SK-N-SH (cell line): ENCODE results near the gene PDE4D. TPM values are rescaled to one million over a fixed set of nuclear protein-coding genes. Genes with fewer than 3 reads are reported as not detected.

Source experiments
- CTCF ChIA-PET: fragments of 300-600, 350-600 bp; formaldehyde crosslinking; extraction: SDS; loops from one replicate; lab custom pipeline; 2021; lab: Yijun Ruan, JAX
- POLR2A ChIA-PET: fragments of 350-600 bp; sonication (Branson Sonifier 250); formaldehyde crosslinking; extraction: SDS; loops from one replicate; lab custom pipeline; 2020; ENCODE audit warnings: antibody characterized with exemption, inconsistent platforms; lab: Yijun Ruan, JAX
- DNase-seq: peaks from one replicate; pipeline ENCODE4 v3.0.0; 2012
- H2AFZ ChIP-seq: fragments of 200-600 bp; sonication (generic); 2 replicates; pipeline ENCODE4 v1.8.1; 2016; ENCODE audit warnings: antibody characterized with exemption, mild to moderate bottlenecking, low read depth
- H3F3A ChIP-seq: fragments of 200-600 bp; sonication (generic); replicated peaks from 2 replicates; pipeline ENCODE3; 2016; ENCODE audit warnings: antibody characterized with exemption, mild to moderate bottlenecking; ENCODE audit not compliant: insufficient read depth
- H3K27ac ChIP-seq, 2 experiments: fragments of 200-500 bp in 1 of 2; fragments of 200-600 bp in 1 of 2; sonication (Bioruptor generic) in 1 of 2; sonication (generic), shearing (Covaris generic) in 1 of 2; 2 replicates each; pipeline versions ENCODE4 v1.5.1 to v1.6.1; 2014 to 2016; ENCODE audit warnings: low read depth in 2 of 2, inconsistent platforms in 1 of 2, low read length in 1 of 2, mild to moderate bottlenecking in 1 of 2, mixed read lengths in 1 of 2
- H3K27me3 ChIP-seq: fragments of 200-600 bp; sonication (generic), shearing (Covaris generic); 2 replicates; pipeline ENCODE4 v1.6.1; 2016; ENCODE audit warnings: mixed run types; ENCODE audit not compliant: insufficient read depth
- H3K36me3 ChIP-seq, 2 experiments: fragments of 200-500 bp in 1 of 2; fragments of 200-600 bp in 1 of 2; sonication (Bioruptor generic) in 1 of 2; sonication (generic) in 1 of 2; replicated peaks in 1 of 2; 2 replicates each; pipeline versions ENCODE3 to v1.5.1; 2014 to 2016; ENCODE audit warnings: low read length in 1 of 2, mild to moderate bottlenecking in 1 of 2; ENCODE audit not compliant: insufficient read depth in 2 of 2, control insufficient read depth in 1 of 2
- H3K4me1 ChIP-seq, 2 experiments: fragments of 200-500 bp in 1 of 2; fragments of 200-600 bp in 1 of 2; sonication (Bioruptor generic) in 1 of 2; sonication (generic), shearing (Covaris generic) in 1 of 2; 2 replicates each; pipeline versions ENCODE4 v1.5.1 to v1.6.1; 2014 to 2016; ENCODE audit warnings: low read depth in 1 of 2, low read length in 1 of 2, mixed run types in 1 of 2; ENCODE audit not compliant: insufficient read depth in 2 of 2, control insufficient read depth in 1 of 2
- H3K4me2 ChIP-seq: fragments of 200-600 bp; sonication (generic), shearing (Covaris generic); 2 replicates; pipeline ENCODE4 v1.6.1; 2017; ENCODE audit warnings: mixed run types
- H3K4me3 ChIP-seq, 2 experiments: fragments of 200-500 bp in 1 of 2; fragments of 200-600 bp in 1 of 2; sonication (Bioruptor generic) in 1 of 2; sonication (generic), shearing (Covaris generic) in 1 of 2; 2 replicates each; pipeline versions ENCODE4 v1.5.1 to v1.8.1; 2014 to 2016; ENCODE audit warnings: low read depth in 2 of 2, inconsistent platforms in 1 of 2, low read length in 1 of 2, mild to moderate bottlenecking in 1 of 2, mixed read lengths in 1 of 2, moderate library complexity in 1 of 2
- H3K79me2 ChIP-seq: fragments of 200-600 bp; sonication (generic); 2 replicates; pipeline ENCODE4 v1.8.1; 2017; ENCODE audit warnings: mild to moderate bottlenecking; ENCODE audit not compliant: insufficient read depth
- H3K9ac ChIP-seq: fragments of 200-600 bp; sonication (generic); 2 replicates; pipeline ENCODE4 v1.6.1; 2017; ENCODE audit warnings: mixed run types
- H3K9me2 ChIP-seq: fragments of 200-600 bp; sonication (generic); 2 replicates; pipeline ENCODE4 v1.6.1; 2017; ENCODE audit warnings: mixed run types
- H3K9me3 ChIP-seq: fragments of 200-600 bp; sonication (generic); 2 replicates; pipeline ENCODE4 v1.6.1; 2017; ENCODE audit warnings: mixed run types, mild to moderate bottlenecking, moderate library complexity
- H4K20me1 ChIP-seq: fragments of 200-600 bp; sonication (generic); 2 replicates; pipeline ENCODE4 v1.6.1; 2017; ENCODE audit warnings: mild to moderate bottlenecking, mixed run types; ENCODE audit not compliant: insufficient read depth
- ELF1 ChIP-seq: IDR thresholded peaks from 2 replicates; pipeline ENCODE4 v1.4.0; 2012
- EP300 ChIP-seq, 2 experiments: IDR thresholded peaks; 2 replicates each; pipeline versions ENCODE4 v1.4.0 to v1.6.1; 2012; ENCODE audit warnings: borderline replicate concordance in 1 of 2, low read depth in 1 of 2, low read length in 1 of 2
- EZH2phosphoT487 ChIP-seq: fragments of 200-600 bp; sonication (generic); IDR thresholded peaks from 2 replicates; pipeline ENCODE4 v1.6.1; 2017; ENCODE audit warnings: low read depth, mixed run types, mild to moderate bottlenecking, antibody characterized with exemption, moderate library complexity, borderline replicate concordance
- FOSL2 ChIP-seq: IDR thresholded peaks from 2 replicates; pipeline ENCODE4 v1.4.0; 2012; ENCODE audit warnings: low read depth, mild to moderate bottlenecking, moderate library complexity, borderline replicate concordance
- GATA2 ChIP-seq: sonication (generic); formaldehyde crosslinking; IDR thresholded peaks from 2 replicates; pipeline ENCODE4 v1.5.0; 2020; ENCODE audit warnings: mild to moderate bottlenecking, missing genetic modification reagents
- JUND ChIP-seq: IDR thresholded peaks from 2 replicates; pipeline ENCODE4 v1.4.0; 2012
- MEF2A ChIP-seq: IDR thresholded peaks from 2 replicates; pipeline ENCODE4 v1.4.0; 2012; ENCODE audit warnings: low read depth, borderline replicate concordance
- MXI1 ChIP-seq: IDR thresholded peaks from 2 replicates; pipeline ENCODE4 v1.6.1; 2012; ENCODE audit warnings: mild to moderate bottlenecking, low read depth, low read length, improper control_type of control experiment
- NFIC ChIP-seq: IDR thresholded peaks from 2 replicates; pipeline ENCODE4 v1.4.0; 2012; ENCODE audit warnings: borderline replicate concordance
- POLR2AphosphoS5 ChIP-seq: IDR thresholded peaks from 2 replicates; pipeline ENCODE4 v1.6.1; 2012; ENCODE audit warnings: low read depth, low read length
- RAD21 ChIP-seq: IDR thresholded peaks from 2 replicates; pipeline ENCODE4 v1.6.1; 2012; ENCODE audit warnings: mild to moderate bottlenecking, low read length
- SMC3 ChIP-seq: IDR thresholded peaks from 2 replicates; pipeline ENCODE4 v1.6.1; 2012; ENCODE audit warnings: low read depth, low read length, improper control_type of control experiment
- TCF12 ChIP-seq: IDR thresholded peaks from 2 replicates; pipeline ENCODE4 v1.4.0; 2012
- YY1 ChIP-seq: IDR thresholded peaks from 2 replicates; pipeline ENCODE4 v1.4.0; 2012; ENCODE audit warnings: low read depth, mild to moderate bottlenecking
- WGBS: methylation state at CpG from one replicate; pipeline ENCODE4 v1.1.6; 2017; ENCODE audit warnings: low lambda C conversion rate; 5-methylcytosine and 5-hydroxymethylcytosine counted together
- polyA plus RNA-seq, 3 experiments: library from polyadenylated mRNA; depleted of rRNA; stranded (reverse); fragments of >200 nt; gene quantifications; 2 replicates each; pipeline ENCODE4 v1.2.3, GENCODE V29; 2012
- TF ChIP-seq, protein P1 (sequence below): IDR thresholded peaks from 2 replicates; pipeline ENCODE4 v1.6.1; 2012; ENCODE audit warnings: mild to moderate bottlenecking, low read depth, low read length, moderate library complexity
- TF ChIP-seq, protein P2 (sequence below): fragments of 200-600 bp; sonication (generic); IDR thresholded peaks from 2 replicates; pipeline ENCODE4 v1.6.1; 2017; ENCODE audit warnings: antibody characterized with exemption, mild to moderate bottlenecking, moderate library complexity
- TF ChIP-seq, protein P3 (sequence below): fragments of 150-350 bp; IDR thresholded peaks from 2 replicates; pipeline ENCODE4 v1.6.1; 2016; ENCODE audit warnings: mild to moderate bottlenecking, low read depth, low read length

Gene PDE4D
- polyA plus RNA-seq, 1 of the 3 experiments (the other 2 are of a cell fraction), result 2.4 TPM

DNA sequence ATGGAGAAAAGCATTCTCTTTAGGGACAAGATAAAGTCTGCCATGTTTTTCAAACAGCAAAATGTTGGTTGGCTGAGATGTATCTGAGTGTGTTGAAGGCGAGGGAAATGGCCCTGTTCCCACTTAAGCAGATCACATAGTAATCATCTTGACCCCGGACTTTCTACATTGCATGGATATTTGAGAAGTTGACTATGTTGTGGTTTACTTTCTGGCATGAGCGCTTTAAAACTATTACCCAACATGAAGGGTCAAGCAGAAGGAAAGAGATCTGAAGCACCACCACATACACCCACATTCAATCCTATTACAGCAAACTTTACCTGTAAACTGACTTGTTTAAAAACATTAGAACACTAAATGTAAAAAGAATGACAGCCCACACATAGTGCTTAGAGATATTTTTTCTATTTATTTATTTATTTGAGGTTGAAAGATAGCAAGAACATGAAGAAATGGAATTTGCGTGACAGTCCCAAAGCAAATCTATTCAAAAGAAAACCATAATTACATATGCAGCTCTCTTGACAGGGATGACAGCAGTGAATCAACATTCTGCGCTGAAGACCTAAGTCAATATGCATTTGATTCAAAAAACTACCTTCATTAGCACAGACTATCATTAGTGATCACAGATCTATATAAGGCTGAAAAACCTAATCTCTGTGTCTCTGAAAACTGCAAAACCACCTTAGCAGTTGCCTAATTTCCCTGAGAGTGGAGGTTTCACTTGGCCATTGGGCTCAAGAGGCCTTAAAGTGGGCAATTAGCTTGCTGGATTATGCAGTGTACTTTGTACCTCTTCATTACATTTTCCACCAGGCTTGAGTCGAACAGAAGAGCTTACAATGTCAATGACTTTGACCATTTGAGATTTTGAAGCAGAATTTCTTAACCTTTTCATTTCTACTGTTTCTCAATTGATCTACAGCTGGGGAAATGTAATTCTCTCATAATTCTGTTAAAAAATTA, 195.0 kb downstream of the PDE4D start:
- no peaks in the 10 kb centered on the region for H3K36me3 ChIP-seq
- no peaks in the 10 kb centered on the region for H3K9me3 ChIP-seq
- no peak overlapping the region for H3K27ac ChIP-seq
- DNase-seq, result no peak
- H3K27me3 ChIP-seq, result no peaks in the 10 kb centered on the region
- 93% methylated on average over 6 of the region's 6 CpGs for WGBS
- TF ChIP-seq EP300 (IDR thresholded peaks at IDR 0.05; ENCODE audit: borderline replicate concordance in 1 of 2, low read depth in 1 of 2, low read length in 1 of 2) (no peak), EZH2phosphoT487 (no peak), NFIC (no peak), FOSL2 (no peak), ELF1 (no peak), TCF12 (no peak), SMC3 (no peak), GATA2 (no peak), YY1 (no peak), POLR2AphosphoS5 (no peak), MXI1 (no peak), RAD21 (no peak), MEF2A (no peak), JUND (no peak)
- TF ChIP-seq, protein P1, sequence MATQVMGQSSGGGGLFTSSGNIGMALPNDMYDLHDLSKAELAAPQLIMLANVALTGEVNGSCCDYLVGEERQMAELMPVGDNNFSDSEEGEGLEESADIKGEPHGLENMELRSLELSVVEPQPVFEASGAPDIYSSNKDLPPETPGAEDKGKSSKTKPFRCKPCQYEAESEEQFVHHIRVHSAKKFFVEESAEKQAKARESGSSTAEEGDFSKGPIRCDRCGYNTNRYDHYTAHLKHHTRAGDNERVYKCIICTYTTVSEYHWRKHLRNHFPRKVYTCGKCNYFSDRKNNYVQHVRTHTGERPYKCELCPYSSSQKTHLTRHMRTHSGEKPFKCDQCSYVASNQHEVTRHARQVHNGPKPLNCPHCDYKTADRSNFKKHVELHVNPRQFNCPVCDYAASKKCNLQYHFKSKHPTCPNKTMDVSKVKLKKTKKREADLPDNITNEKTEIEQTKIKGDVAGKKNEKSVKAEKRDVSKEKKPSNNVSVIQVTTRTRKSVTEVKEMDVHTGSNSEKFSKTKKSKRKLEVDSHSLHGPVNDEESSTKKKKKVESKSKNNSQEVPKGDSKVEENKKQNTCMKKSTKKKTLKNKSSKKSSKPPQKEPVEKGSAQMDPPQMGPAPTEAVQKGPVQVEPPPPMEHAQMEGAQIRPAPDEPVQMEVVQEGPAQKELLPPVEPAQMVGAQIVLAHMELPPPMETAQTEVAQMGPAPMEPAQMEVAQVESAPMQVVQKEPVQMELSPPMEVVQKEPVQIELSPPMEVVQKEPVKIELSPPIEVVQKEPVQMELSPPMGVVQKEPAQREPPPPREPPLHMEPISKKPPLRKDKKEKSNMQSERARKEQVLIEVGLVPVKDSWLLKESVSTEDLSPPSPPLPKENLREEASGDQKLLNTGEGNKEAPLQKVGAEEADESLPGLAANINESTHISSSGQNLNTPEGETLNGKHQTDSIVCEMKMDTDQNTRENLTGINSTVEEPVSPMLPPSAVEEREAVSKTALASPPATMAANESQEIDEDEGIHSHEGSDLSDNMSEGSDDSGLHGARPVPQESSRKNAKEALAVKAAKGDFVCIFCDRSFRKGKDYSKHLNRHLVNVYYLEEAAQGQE, result no peak
- TF ChIP-seq, protein P2, sequence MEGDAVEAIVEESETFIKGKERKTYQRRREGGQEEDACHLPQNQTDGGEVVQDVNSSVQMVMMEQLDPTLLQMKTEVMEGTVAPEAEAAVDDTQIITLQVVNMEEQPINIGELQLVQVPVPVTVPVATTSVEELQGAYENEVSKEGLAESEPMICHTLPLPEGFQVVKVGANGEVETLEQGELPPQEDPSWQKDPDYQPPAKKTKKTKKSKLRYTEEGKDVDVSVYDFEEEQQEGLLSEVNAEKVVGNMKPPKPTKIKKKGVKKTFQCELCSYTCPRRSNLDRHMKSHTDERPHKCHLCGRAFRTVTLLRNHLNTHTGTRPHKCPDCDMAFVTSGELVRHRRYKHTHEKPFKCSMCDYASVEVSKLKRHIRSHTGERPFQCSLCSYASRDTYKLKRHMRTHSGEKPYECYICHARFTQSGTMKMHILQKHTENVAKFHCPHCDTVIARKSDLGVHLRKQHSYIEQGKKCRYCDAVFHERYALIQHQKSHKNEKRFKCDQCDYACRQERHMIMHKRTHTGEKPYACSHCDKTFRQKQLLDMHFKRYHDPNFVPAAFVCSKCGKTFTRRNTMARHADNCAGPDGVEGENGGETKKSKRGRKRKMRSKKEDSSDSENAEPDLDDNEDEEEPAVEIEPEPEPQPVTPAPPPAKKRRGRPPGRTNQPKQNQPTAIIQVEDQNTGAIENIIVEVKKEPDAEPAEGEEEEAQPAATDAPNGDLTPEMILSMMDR, result no peak
- TF ChIP-seq, protein P3, sequence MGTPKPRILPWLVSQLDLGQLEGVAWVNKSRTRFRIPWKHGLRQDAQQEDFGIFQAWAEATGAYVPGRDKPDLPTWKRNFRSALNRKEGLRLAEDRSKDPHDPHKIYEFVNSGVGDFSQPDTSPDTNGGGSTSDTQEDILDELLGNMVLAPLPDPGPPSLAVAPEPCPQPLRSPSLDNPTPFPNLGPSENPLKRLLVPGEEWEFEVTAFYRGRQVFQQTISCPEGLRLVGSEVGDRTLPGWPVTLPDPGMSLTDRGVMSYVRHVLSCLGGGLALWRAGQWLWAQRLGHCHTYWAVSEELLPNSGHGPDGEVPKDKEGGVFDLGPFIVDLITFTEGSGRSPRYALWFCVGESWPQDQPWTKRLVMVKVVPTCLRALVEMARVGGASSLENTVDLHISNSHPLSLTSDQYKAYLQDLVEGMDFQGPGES, result no peak
- no peaks in the 10 kb centered on the region for H3K9me2 ChIP-seq
- ChIA-PET POLR2A (no interaction called here), CTCF (interaction anchor here (1.2 to 1.7 kb wide), 3 partner anchors 25 to 102 kb away, joined by 5 to 7 read pairs (median 6); no protein-coding TSS in a partner anchor)
- H2AFZ ChIP-seq, result no peak overlapping the region
- no peak overlapping the region for H3K9ac ChIP-seq
- H3K4me1 ChIP-seq, result no peaks in the 10 kb centered on the region
- H3F3A ChIP-seq, result no peaks in the 10 kb centered on the region
- no peak overlapping the region for H3K4me3 ChIP-seq
- no peaks in the 10 kb centered on the region for H4K20me1 ChIP-seq
- H3K4me2 ChIP-seq, result no peak overlapping the region
- H3K79me2 ChIP-seq, result no peaks in the 10 kb centered on the region
